Endothelial cell of umbilical vein (primary cell): Measurements from ENCODE around the gene OCIAD2. TPM values are rescaled to one million over a fixed set of nuclear protein-coding genes. Genes with fewer than 3 reads are reported as not detected.

Experiments used
- BruUV-seq: library from RNA; stranded (reverse); fragments of 400-500 nt; replicated peaks from 2 replicates; lab custom pipeline; 2021; lab: Mats Ljungman, UMichigan
- CTCF ChIA-PET: fragments of 300-600, 350-600 bp; sonication (Branson Sonifier 250); formaldehyde crosslinking; loops from one replicate; lab custom pipeline; 2021; ENCODE audit warnings: antibody characterized with exemption, inconsistent platforms; lab: Charles Lee
- POLR2A ChIA-PET: fragments of 300-600, 350-600 bp; sonication (Branson Sonifier 250); formaldehyde crosslinking; loops from one replicate; lab custom pipeline; 2021; ENCODE audit warnings: antibody characterized with exemption, inconsistent platforms; lab: Charles Lee
- DNase-seq: peaks from one replicate; pipeline ENCODE4 v3.0.0-alpha.2; 2011; ENCODE audit warnings: low read depth, low spot score
- FAIRE-seq: peaks from 2 replicates; lab custom pipeline; 2011; peaks lifted over from hg19 to GRCh38; lab: Jason Lieb, UNC
- H2AFZ ChIP-seq: 2 replicates; pipeline ENCODE4 v1.6.0; 2012; ENCODE audit warnings: low read depth, low read length, control low read depth, inconsistent platforms
- H3K27ac ChIP-seq: 2 replicates; pipeline ENCODE4 v1.5.1; 2011; ENCODE audit warnings: low read depth, mild to moderate bottlenecking, control low read depth, low read length, moderate library complexity; ENCODE audit not compliant: insufficient read depth
- H3K27me3 ChIP-seq, 2 experiments: 2 replicates each; pipeline versions ENCODE4 v1.6.0 to v1.6.1; 2011; ENCODE audit warnings: low read length in 2 of 2, mixed read lengths in 1 of 2; ENCODE audit not compliant: control insufficient read depth in 2 of 2, insufficient read depth in 2 of 2
- H3K36me3 ChIP-seq, 2 experiments: 2 replicates in 1 of 2; 3 replicates in 1 of 2; pipeline ENCODE4 v1.5.1; 2011; ENCODE audit warnings: low read length in 2 of 2, mild to moderate bottlenecking in 1 of 2, moderate library complexity in 1 of 2; ENCODE audit not compliant: control insufficient read depth in 2 of 2, insufficient read depth in 2 of 2; ENCODE audit errors: extremely low read depth in 1 of 2
- H3K4me1 ChIP-seq: 3 replicates; pipeline ENCODE4 v1.5.1; 2011; ENCODE audit warnings: mild to moderate bottlenecking, low read length; ENCODE audit not compliant: control insufficient read depth, insufficient read depth; ENCODE audit errors: extremely low read depth
- H3K4me2 ChIP-seq: 2 replicates; pipeline ENCODE4 v1.6.1; 2011; ENCODE audit warnings: low read length, control low read depth, mixed read lengths; ENCODE audit not compliant: insufficient read depth
- H3K4me3 ChIP-seq, 3 experiments: fragments of 200-600 bp in 1 of 3; sonication (generic), shearing (Covaris generic) in 1 of 3; replicated peaks in 1 of 3; 2 replicates each; pipeline ENCODE4 v1.5.1; 2011 to 2016; ENCODE audit warnings: control low read depth in 3 of 3, low read length in 3 of 3, mild to moderate bottlenecking in 2 of 3, inconsistent platforms in 1 of 3, low read depth in 1 of 3, moderate library complexity in 1 of 3; ENCODE audit not compliant: insufficient read depth in 1 of 3
- H3K79me2 ChIP-seq: 2 replicates; pipeline ENCODE4 v1.6.0; 2012; ENCODE audit warnings: low read length, inconsistent platforms; ENCODE audit not compliant: control insufficient read depth, insufficient read depth
- H3K9ac ChIP-seq: replicated peaks from 2 replicates; pipeline ENCODE3; 2011; ENCODE audit warnings: low read length, control low read depth; ENCODE audit not compliant: insufficient read depth; ENCODE audit errors: extremely low read depth
- H3K9me1 ChIP-seq: replicated peaks from 3 replicates; pipeline ENCODE4 v1.6.0; 2011; ENCODE audit warnings: mild to moderate bottlenecking, low read length; ENCODE audit not compliant: control insufficient read depth, insufficient read depth; ENCODE audit errors: extremely low read depth
- H3K9me3 ChIP-seq: replicated peaks from 2 replicates; pipeline ENCODE4 v1.5.1; 2012; ENCODE audit warnings: low read length, inconsistent platforms; ENCODE audit not compliant: control insufficient read depth, insufficient read depth
- H4K20me1 ChIP-seq: replicated peaks from 2 replicates; pipeline ENCODE3; 2011; ENCODE audit warnings: mild to moderate bottlenecking, low read length; ENCODE audit not compliant: control insufficient read depth, insufficient read depth; ENCODE audit errors: extremely low read depth
- CTCF ChIP-seq, 2 donors: IDR thresholded peaks; 1 replicate in 1 of 2; 2 replicates in 1 of 2; pipeline ENCODE4 v1.5.1; 2011; ENCODE audit warnings: low read length in 2 of 2, mild to moderate bottlenecking in 2 of 2, moderate library complexity in 2 of 2, control low read depth in 1 of 2, inconsistent platforms in 1 of 2, low read depth in 1 of 2; ENCODE audit not compliant: insufficient read depth in 1 of 2; ENCODE audit errors: extremely low read depth in 1 of 2
- EZH2 ChIP-seq: IDR thresholded peaks from 2 replicates; pipeline ENCODE4 v1.6.1; 2012; ENCODE audit warnings: borderline replicate concordance, low read depth, mild to moderate bottlenecking, moderate library complexity, low read length, inconsistent platforms; ENCODE audit not compliant: severe bottlenecking
- FOS ChIP-seq: IDR thresholded peaks from 2 replicates; pipeline ENCODE4 v1.6.1; 2011; ENCODE audit warnings: mild to moderate bottlenecking, low read length, moderate library complexity, borderline replicate concordance; ENCODE audit not compliant: insufficient read depth
- GATA2 ChIP-seq: IDR thresholded peaks from 2 replicates; pipeline ENCODE4 v1.7.0; 2011; ENCODE audit warnings: low read depth, mild to moderate bottlenecking, moderate library complexity, mixed read lengths, low read length; ENCODE audit not compliant: insufficient read length, insufficient read depth
- JUN ChIP-seq: IDR thresholded peaks from 2 replicates; pipeline ENCODE4 v1.6.1; 2011; ENCODE audit warnings: borderline replicate concordance, low read depth; ENCODE audit not compliant: insufficient read length, insufficient read depth
- MAX ChIP-seq: IDR thresholded peaks from 2 replicates; pipeline ENCODE4 v1.6.1; 2011; ENCODE audit not compliant: insufficient read depth, insufficient read length
- MYC ChIP-seq: IDR thresholded peaks from one replicate; pipeline ENCODE4 v1.6.1; 2011; ENCODE audit warnings: mild to moderate bottlenecking, low read depth, low read length
- POLR2A ChIP-seq: IDR thresholded peaks from 2 replicates; pipeline ENCODE4 v1.6.1; 2012; ENCODE audit warnings: low read depth, mild to moderate bottlenecking, control low read depth, low read length
- POLR2AphosphoS5 ChIP-seq: IDR thresholded peaks from 2 replicates; pipeline ENCODE4 v1.6.1; 2012; ENCODE audit warnings: low read depth, mild to moderate bottlenecking, control low read depth, low read length, moderate library complexity; ENCODE audit not compliant: insufficient read depth
- dilution Hi-C: fragments of 300-500 bp; cut with MboI; formaldehyde crosslinking; loops from one replicate; pipeline ENCODE4 v1.15.0; 2019; ENCODE audit warnings: low sequenced_read_pairs; ENCODE audit not compliant: extremely low pct_ligation_motif_present
- intact Hi-C: fragments of 100-400 bp; cut with micrococcal nuclease; formaldehyde crosslinking; loops from one replicate; pipeline ENCODE4 v1.10.0; 2022
- polyA plus RNA-seq, 4 experiments: library from polyadenylated mRNA; depleted of rRNA in 3 of 4; stranded (reverse) in 3 of 4; unstranded in 1 of 4; fragments of >200 nt; gene quantifications; 2 replicates each; pipeline versions ENCODE4 v1.2.1 to v1.2.3, GENCODE V29; 2011 to 2012; ENCODE audit warnings: missing spikeins in 1 of 4
- total RNA-seq: library from RNA; stranded (reverse); gene quantifications from 2 replicates; pipeline ENCODE4 v1.2.3, GENCODE V29; 2021

The OCIAD2 gene
- total and polyA plus RNA-seq, 2 donors (not counting 3 experiments of a cell fraction or from before 2014, with no cell fraction given) = 99.0 to 119 TPM

- H3K79me2 ChIP-seq = no peaks in the 10 kb centered on the region
- H2AFZ ChIP-seq = peak overlapping the region; percentile 65
- intact Hi-C loops = no loop called here
- no TSS peak for BruUV-seq
- peaks cover 21% of the 10 kb centered on the region for H3K4me1 ChIP-seq
- CTCF ChIA-PET = interaction anchor here (0.6 to 2.6 kb wide), 10 partner anchors 11 to 335 kb away, joined by 3 to 8 read pairs (median 4); partner anchors contain the start of gene FRYL
- dilution Hi-C loops = no loop called here
- DNase-seq (peak; percentile 92), FAIRE-seq (peak; percentile 96)
- H3K27me3 ChIP-seq = no peaks in the 10 kb centered on the region
- H3K9me1 ChIP-seq = no peaks in the 10 kb centered on the region
- no peaks in the 10 kb centered on the region for H3K9me3 ChIP-seq
- H3K36me3 ChIP-seq = no peaks in the 10 kb centered on the region
- H3K9ac ChIP-seq = no peak overlapping the region
- POLR2A ChIA-PET = no interaction called here
- no peak overlapping the region for H3K4me3 ChIP-seq
- peak overlapping the region; percentile 52 for H3K27ac ChIP-seq
- no peak overlapping the region for H3K4me2 ChIP-seq
- TF ChIP-seq EZH2 = no peak
- peak; percentile 90 for TF ChIP-seq JUN
- no peak for TF ChIP-seq MYC
- peak; percentile 18 for TF ChIP-seq POLR2AphosphoS5
- no peak for TF ChIP-seq POLR2A
- peak; percentile 95 for TF ChIP-seq FOS
- H4K20me1 ChIP-seq = no peaks in the 10 kb centered on the region
These were observed 6.8 kb upstream of the OCIAD2 start for GRCh38 chr4:48913346-48913745.

- no peaks in the 10 kb centered on the region for H3K9me3 ChIP-seq
- dilution Hi-C loops = no loop called here
- POLR2A ChIA-PET = no interaction called here
- no peak overlapping the region for H3K4me2 ChIP-seq
- CTCF ChIA-PET = interaction anchor here (1.2 to 2.6 kb wide), 4 partner anchors 12 to 334 kb away, joined by 3 to 8 read pairs (median 4); no protein-coding TSS in a partner anchor
- DNase-seq = no peak
- intact Hi-C loops = no loop called here
- H3K79me2 ChIP-seq = no peaks in the 10 kb centered on the region
- FAIRE-seq = no peak
- H3K4me3 ChIP-seq = no peak overlapping the region
- H4K20me1 ChIP-seq = no peaks in the 10 kb centered on the region
- no peak overlapping the region for H3K9ac ChIP-seq
- no peaks in the 10 kb centered on the region for H3K36me3 ChIP-seq
- H3K27me3 ChIP-seq = no peaks in the 10 kb centered on the region
- TF ChIP-seq CTCF (IDR thresholded peaks at IDR 0.05; ENCODE audit: extremely low read depth in 1 of 2, insufficient read depth in 1 of 2, low read depth in 1 of 2, low read length in 2 of 2) (no peak), JUN (no peak), EZH2 (no peak), MAX (no peak), POLR2AphosphoS5 (no peak), FOS (no peak), GATA2 (no peak), POLR2A (no peak), MYC (no peak)
- peaks cover 21% of the 10 kb centered on the region for H3K4me1 ChIP-seq
- H3K9me1 ChIP-seq = no peaks in the 10 kb centered on the region
- H3K27ac ChIP-seq = no peak overlapping the region
- H2AFZ ChIP-seq = peak overlapping the region; percentile 62
- BruUV-seq = no TSS peak
These were observed 5.8 kb upstream of the OCIAD2 start for GRCh38 chr4:48912349-48912748.
